Endothelial cell of umbilical vein (primary cell): ENCODE data around the gene TTLL11. TPM values are rescaled to one million over a fixed set of nuclear protein-coding genes. Genes with fewer than 3 reads are reported as not detected.

Source experiments
- BruUV-seq: library from RNA; stranded (reverse); fragments of 400-500 nt; replicated peaks from 2 replicates; lab custom pipeline; 2021; lab: Mats Ljungman, UMichigan
- CTCF ChIA-PET: fragments of 300-600, 350-600 bp; sonication (Branson Sonifier 250); formaldehyde crosslinking; loops from one replicate; lab custom pipeline; 2021; ENCODE audit warnings: antibody characterized with exemption, inconsistent platforms; lab: Charles Lee
- POLR2A ChIA-PET: fragments of 300-600, 350-600 bp; sonication (Branson Sonifier 250); formaldehyde crosslinking; loops from one replicate; lab custom pipeline; 2021; ENCODE audit warnings: antibody characterized with exemption, inconsistent platforms; lab: Charles Lee
- DNase-seq: peaks from one replicate; pipeline ENCODE4 v3.0.0-alpha.2; 2011; ENCODE audit warnings: low read depth, low spot score
- FAIRE-seq: peaks from 2 replicates; lab custom pipeline; 2011; peaks lifted over from hg19 to GRCh38; lab: Jason Lieb, UNC
- H2AFZ ChIP-seq: 2 replicates; pipeline ENCODE4 v1.6.0; 2012; ENCODE audit warnings: low read depth, low read length, control low read depth, inconsistent platforms
- H3K27ac ChIP-seq: 2 replicates; pipeline ENCODE4 v1.5.1; 2011; ENCODE audit warnings: low read depth, mild to moderate bottlenecking, control low read depth, low read length, moderate library complexity; ENCODE audit not compliant: insufficient read depth
- H3K27me3 ChIP-seq, 2 experiments: 2 replicates each; pipeline versions ENCODE4 v1.6.0 to v1.6.1; 2011; ENCODE audit warnings: low read length in 2 of 2, mixed read lengths in 1 of 2; ENCODE audit not compliant: control insufficient read depth in 2 of 2, insufficient read depth in 2 of 2
- H3K36me3 ChIP-seq, 2 experiments: 2 replicates in 1 of 2; 3 replicates in 1 of 2; pipeline ENCODE4 v1.5.1; 2011; ENCODE audit warnings: low read length in 2 of 2, mild to moderate bottlenecking in 1 of 2, moderate library complexity in 1 of 2; ENCODE audit not compliant: control insufficient read depth in 2 of 2, insufficient read depth in 2 of 2; ENCODE audit errors: extremely low read depth in 1 of 2
- H3K4me1 ChIP-seq: 3 replicates; pipeline ENCODE4 v1.5.1; 2011; ENCODE audit warnings: mild to moderate bottlenecking, low read length; ENCODE audit not compliant: control insufficient read depth, insufficient read depth; ENCODE audit errors: extremely low read depth
- H3K4me2 ChIP-seq: 2 replicates; pipeline ENCODE4 v1.6.1; 2011; ENCODE audit warnings: low read length, control low read depth, mixed read lengths; ENCODE audit not compliant: insufficient read depth
- H3K4me3 ChIP-seq, 3 experiments: fragments of 200-600 bp in 1 of 3; sonication (generic), shearing (Covaris generic) in 1 of 3; replicated peaks in 1 of 3; 2 replicates each; pipeline ENCODE4 v1.5.1; 2011 to 2016; ENCODE audit warnings: control low read depth in 3 of 3, low read length in 3 of 3, mild to moderate bottlenecking in 2 of 3, inconsistent platforms in 1 of 3, low read depth in 1 of 3, moderate library complexity in 1 of 3; ENCODE audit not compliant: insufficient read depth in 1 of 3
- H3K79me2 ChIP-seq: 2 replicates; pipeline ENCODE4 v1.6.0; 2012; ENCODE audit warnings: low read length, inconsistent platforms; ENCODE audit not compliant: control insufficient read depth, insufficient read depth
- H3K9ac ChIP-seq: replicated peaks from 2 replicates; pipeline ENCODE3; 2011; ENCODE audit warnings: low read length, control low read depth; ENCODE audit not compliant: insufficient read depth; ENCODE audit errors: extremely low read depth
- H3K9me1 ChIP-seq: replicated peaks from 3 replicates; pipeline ENCODE4 v1.6.0; 2011; ENCODE audit warnings: mild to moderate bottlenecking, low read length; ENCODE audit not compliant: control insufficient read depth, insufficient read depth; ENCODE audit errors: extremely low read depth
- H3K9me3 ChIP-seq: replicated peaks from 2 replicates; pipeline ENCODE4 v1.5.1; 2012; ENCODE audit warnings: low read length, inconsistent platforms; ENCODE audit not compliant: control insufficient read depth, insufficient read depth
- H4K20me1 ChIP-seq: replicated peaks from 2 replicates; pipeline ENCODE3; 2011; ENCODE audit warnings: mild to moderate bottlenecking, low read length; ENCODE audit not compliant: control insufficient read depth, insufficient read depth; ENCODE audit errors: extremely low read depth
- EZH2 ChIP-seq: IDR thresholded peaks from 2 replicates; pipeline ENCODE4 v1.6.1; 2012; ENCODE audit warnings: borderline replicate concordance, low read depth, mild to moderate bottlenecking, moderate library complexity, low read length, inconsistent platforms; ENCODE audit not compliant: severe bottlenecking
- FOS ChIP-seq: IDR thresholded peaks from 2 replicates; pipeline ENCODE4 v1.6.1; 2011; ENCODE audit warnings: mild to moderate bottlenecking, low read length, moderate library complexity, borderline replicate concordance; ENCODE audit not compliant: insufficient read depth
- GATA2 ChIP-seq: IDR thresholded peaks from 2 replicates; pipeline ENCODE4 v1.7.0; 2011; ENCODE audit warnings: low read depth, mild to moderate bottlenecking, moderate library complexity, mixed read lengths, low read length; ENCODE audit not compliant: insufficient read length, insufficient read depth
- JUN ChIP-seq: IDR thresholded peaks from 2 replicates; pipeline ENCODE4 v1.6.1; 2011; ENCODE audit warnings: borderline replicate concordance, low read depth; ENCODE audit not compliant: insufficient read length, insufficient read depth
- MYC ChIP-seq: IDR thresholded peaks from one replicate; pipeline ENCODE4 v1.6.1; 2011; ENCODE audit warnings: mild to moderate bottlenecking, low read depth, low read length
- POLR2A ChIP-seq: IDR thresholded peaks from 2 replicates; pipeline ENCODE4 v1.6.1; 2012; ENCODE audit warnings: low read depth, mild to moderate bottlenecking, control low read depth, low read length
- POLR2AphosphoS5 ChIP-seq: IDR thresholded peaks from 2 replicates; pipeline ENCODE4 v1.6.1; 2012; ENCODE audit warnings: low read depth, mild to moderate bottlenecking, control low read depth, low read length, moderate library complexity; ENCODE audit not compliant: insufficient read depth
- dilution Hi-C: fragments of 300-500 bp; cut with MboI; formaldehyde crosslinking; loops from one replicate; pipeline ENCODE4 v1.15.0; 2019; ENCODE audit warnings: low sequenced_read_pairs; ENCODE audit not compliant: extremely low pct_ligation_motif_present
- intact Hi-C: fragments of 100-400 bp; cut with micrococcal nuclease; formaldehyde crosslinking; loops from one replicate; pipeline ENCODE4 v1.10.0; 2022
- polyA plus RNA-seq, 4 experiments: library from polyadenylated mRNA; depleted of rRNA in 3 of 4; stranded (reverse) in 3 of 4; unstranded in 1 of 4; fragments of >200 nt; gene quantifications; 2 replicates each; pipeline versions ENCODE4 v1.2.1 to v1.2.3, GENCODE V29; 2011 to 2012; ENCODE audit warnings: missing spikeins in 1 of 4
- total RNA-seq: library from RNA; stranded (reverse); gene quantifications from 2 replicates; pipeline ENCODE4 v1.2.3, GENCODE V29; 2021
- TF ChIP-seq, protein P1 (sequence below), 2 donors: IDR thresholded peaks; 1 replicate in 1 of 2; 2 replicates in 1 of 2; pipeline ENCODE4 v1.5.1; 2011; ENCODE audit warnings: low read length in 2 of 2, mild to moderate bottlenecking in 2 of 2, moderate library complexity in 2 of 2, control low read depth in 1 of 2, inconsistent platforms in 1 of 2, low read depth in 1 of 2; ENCODE audit not compliant: insufficient read depth in 1 of 2; ENCODE audit errors: extremely low read depth in 1 of 2
- TF ChIP-seq, protein P2 (sequence below): IDR thresholded peaks from 2 replicates; pipeline ENCODE4 v1.6.1; 2011; ENCODE audit not compliant: insufficient read depth, insufficient read length

The TTLL11 gene
- total and polyA plus RNA-seq, 2 donors (not counting 3 experiments of a cell fraction or from before 2014, with no cell fraction given), result 4.9 to 5.1 TPM

DNA sequence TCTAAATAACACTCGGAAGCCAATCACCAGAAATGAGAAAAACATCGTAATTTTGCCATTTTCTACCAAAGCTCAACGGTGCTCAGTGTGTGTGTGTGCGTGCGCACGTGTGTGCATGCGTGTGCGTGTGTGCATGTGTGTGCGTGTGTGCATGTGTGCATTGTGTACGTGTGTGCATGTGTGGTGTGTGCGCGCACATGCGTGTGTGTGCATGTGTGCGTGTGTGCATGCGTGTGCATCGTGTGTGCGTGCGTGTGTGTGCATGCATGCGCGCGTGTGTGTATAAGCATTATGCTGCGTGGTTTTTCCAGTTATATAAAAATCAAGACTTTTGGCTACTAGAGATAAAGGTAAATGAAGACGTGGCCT, 276.7 kb downstream of the TTLL11 start:
- ChIA-PET POLR2A (no interaction called here), CTCF (no interaction called here)
- H3K27ac ChIP-seq, result no peak overlapping the region
- H3K36me3 ChIP-seq, result no peaks in the 10 kb centered on the region
- no peaks in the 10 kb centered on the region for H3K9me1 ChIP-seq
- H3K9ac ChIP-seq, result no peak overlapping the region
- H3K9me3 ChIP-seq, result no peaks in the 10 kb centered on the region
- intact Hi-C loops (no loop called here), dilution Hi-C loops (no loop called here)
- FAIRE-seq, result no peak
- H3K4me3 ChIP-seq, result no peak overlapping the region
- H2AFZ ChIP-seq, result no peak overlapping the region
- H4K20me1 ChIP-seq, result no peaks in the 10 kb centered on the region
- no peak for TF ChIP-seq MYC
- TF ChIP-seq POLR2AphosphoS5, result no peak
- TF ChIP-seq JUN, result no peak
- no peak for TF ChIP-seq POLR2A
- no peak for TF ChIP-seq GATA2
- TF ChIP-seq FOS, result no peak
- no peak for TF ChIP-seq EZH2
- TF ChIP-seq, protein P1, sequence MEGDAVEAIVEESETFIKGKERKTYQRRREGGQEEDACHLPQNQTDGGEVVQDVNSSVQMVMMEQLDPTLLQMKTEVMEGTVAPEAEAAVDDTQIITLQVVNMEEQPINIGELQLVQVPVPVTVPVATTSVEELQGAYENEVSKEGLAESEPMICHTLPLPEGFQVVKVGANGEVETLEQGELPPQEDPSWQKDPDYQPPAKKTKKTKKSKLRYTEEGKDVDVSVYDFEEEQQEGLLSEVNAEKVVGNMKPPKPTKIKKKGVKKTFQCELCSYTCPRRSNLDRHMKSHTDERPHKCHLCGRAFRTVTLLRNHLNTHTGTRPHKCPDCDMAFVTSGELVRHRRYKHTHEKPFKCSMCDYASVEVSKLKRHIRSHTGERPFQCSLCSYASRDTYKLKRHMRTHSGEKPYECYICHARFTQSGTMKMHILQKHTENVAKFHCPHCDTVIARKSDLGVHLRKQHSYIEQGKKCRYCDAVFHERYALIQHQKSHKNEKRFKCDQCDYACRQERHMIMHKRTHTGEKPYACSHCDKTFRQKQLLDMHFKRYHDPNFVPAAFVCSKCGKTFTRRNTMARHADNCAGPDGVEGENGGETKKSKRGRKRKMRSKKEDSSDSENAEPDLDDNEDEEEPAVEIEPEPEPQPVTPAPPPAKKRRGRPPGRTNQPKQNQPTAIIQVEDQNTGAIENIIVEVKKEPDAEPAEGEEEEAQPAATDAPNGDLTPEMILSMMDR (IDR thresholded peaks at IDR 0.05; ENCODE audit: extremely low read depth in 1 of 2, insufficient read depth in 1 of 2, low read depth in 1 of 2, low read length in 2 of 2), result no peak
- TF ChIP-seq, protein P2, sequence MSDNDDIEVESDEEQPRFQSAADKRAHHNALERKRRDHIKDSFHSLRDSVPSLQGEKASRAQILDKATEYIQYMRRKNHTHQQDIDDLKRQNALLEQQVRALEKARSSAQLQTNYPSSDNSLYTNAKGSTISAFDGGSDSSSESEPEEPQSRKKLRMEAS, result no peak
- no peak for DNase-seq
- no peak overlapping the region for H3K4me2 ChIP-seq
- no peaks in the 10 kb centered on the region for H3K27me3 ChIP-seq
- no peaks in the 10 kb centered on the region for H3K79me2 ChIP-seq
- no TSS peak for BruUV-seq
- no peaks in the 10 kb centered on the region for H3K4me1 ChIP-seq
